Measurements from ENCODE around the gene DYNLT4.

Gene DYNLT4

DNA sequence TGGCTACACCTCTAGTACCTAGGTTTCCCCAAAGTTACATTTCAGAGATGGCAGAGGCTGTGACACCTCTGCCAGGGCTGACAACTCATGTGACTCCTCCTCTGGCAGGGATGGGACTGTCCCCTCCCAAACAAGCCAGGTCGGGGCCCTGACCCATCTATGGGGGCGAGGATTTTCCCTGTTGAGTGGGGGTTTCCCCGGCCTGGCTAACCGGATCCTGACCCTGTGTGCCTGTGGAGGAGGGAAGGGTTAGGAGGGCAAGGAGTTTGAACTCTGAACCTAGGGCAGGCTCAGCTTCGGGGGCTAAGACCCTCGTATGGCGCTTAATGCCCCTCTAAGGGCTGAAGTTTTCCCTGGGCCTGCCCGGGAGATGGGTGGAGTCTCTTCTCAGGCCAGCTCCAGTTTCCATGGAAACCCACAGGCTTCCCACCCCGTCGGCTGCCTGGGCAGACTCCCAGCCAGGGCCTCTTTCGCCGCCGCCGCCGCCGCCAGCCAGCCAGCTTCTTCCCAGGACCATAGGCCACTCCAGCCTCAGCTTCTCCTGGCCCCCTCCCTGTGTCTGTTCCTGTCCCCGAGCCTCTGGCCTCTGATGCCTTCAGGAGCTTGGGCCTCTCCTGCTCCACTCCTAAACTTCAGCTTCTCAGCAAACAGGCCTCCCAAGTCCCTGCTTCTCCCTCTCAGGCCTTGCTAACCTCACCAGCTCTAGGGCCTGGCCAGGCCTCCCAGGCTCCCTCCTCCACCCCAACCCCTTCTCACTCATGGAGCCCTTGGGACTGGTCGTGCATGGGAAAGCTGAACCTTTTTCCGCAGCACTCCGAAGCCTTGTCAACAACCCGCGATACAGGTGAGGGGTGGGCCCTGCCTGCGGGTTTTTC, 1.1 kb upstream of the DYNLT4 start, which contains the start of gene BTBD19:
BTBD19 (plus strand) TSS at position 461 of the 875 bp plus-strand sequence; CDS start at position 759, 298 bp downstream.
- peak within 1 kb of the TSS; percentile 67 for H3K4me3 ChIP-seq (replicated peaks; ENCODE audit: low read depth, low read length)
- peak; percentile 95 for DNase-seq (ENCODE audit: low read depth)
- TF ChIP-seq, protein P1, sequence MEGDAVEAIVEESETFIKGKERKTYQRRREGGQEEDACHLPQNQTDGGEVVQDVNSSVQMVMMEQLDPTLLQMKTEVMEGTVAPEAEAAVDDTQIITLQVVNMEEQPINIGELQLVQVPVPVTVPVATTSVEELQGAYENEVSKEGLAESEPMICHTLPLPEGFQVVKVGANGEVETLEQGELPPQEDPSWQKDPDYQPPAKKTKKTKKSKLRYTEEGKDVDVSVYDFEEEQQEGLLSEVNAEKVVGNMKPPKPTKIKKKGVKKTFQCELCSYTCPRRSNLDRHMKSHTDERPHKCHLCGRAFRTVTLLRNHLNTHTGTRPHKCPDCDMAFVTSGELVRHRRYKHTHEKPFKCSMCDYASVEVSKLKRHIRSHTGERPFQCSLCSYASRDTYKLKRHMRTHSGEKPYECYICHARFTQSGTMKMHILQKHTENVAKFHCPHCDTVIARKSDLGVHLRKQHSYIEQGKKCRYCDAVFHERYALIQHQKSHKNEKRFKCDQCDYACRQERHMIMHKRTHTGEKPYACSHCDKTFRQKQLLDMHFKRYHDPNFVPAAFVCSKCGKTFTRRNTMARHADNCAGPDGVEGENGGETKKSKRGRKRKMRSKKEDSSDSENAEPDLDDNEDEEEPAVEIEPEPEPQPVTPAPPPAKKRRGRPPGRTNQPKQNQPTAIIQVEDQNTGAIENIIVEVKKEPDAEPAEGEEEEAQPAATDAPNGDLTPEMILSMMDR (IDR thresholded peaks at IDR 0.05; ENCODE audit: low read length, missing control alignments), result no peak

DNA sequence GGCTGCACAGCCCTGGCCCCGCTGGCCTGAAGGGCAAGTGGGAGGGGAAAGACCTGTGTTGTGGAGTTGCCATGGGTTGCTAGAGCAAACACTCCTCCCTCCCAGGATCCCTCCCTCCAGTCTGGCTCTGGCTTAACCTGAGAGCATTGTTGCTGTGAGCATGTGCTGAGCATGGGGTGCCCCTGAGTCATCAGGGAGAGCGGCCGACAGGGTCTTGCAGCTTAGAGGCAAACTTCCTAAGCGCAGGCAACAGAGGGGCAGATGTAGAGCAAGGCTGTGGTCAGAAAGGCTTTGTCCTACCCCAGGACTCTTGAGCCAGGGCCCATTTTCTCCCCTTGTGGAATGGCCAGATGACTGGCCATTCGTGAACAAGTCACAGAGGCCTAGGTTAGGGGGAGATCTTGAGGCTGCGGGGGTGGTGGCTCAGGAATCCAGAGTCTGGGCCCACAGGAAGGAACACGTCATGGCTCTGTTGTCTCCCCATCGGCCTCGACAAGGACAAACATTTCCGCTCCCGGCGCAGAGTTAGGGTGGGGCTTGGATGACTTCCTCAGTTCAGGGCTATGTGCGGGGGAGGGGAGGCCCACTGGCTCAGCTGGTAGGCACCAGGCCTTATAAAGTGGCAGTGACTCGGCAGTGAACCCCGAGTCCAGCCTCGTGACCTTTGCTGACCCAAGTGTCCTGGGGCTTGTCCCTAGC, 362 bp upstream of the DYNLT4 start:
- peak overlapping the region; percentile 67 for H3K4me3 ChIP-seq (replicated peaks; ENCODE audit: low read depth, low read length)
- DNase-seq (ENCODE audit: low read depth), result peak; percentile 100
- TF ChIP-seq, protein P1 (IDR thresholded peaks at IDR 0.05; ENCODE audit: low read length, missing control alignments), result no peak

DNA sequence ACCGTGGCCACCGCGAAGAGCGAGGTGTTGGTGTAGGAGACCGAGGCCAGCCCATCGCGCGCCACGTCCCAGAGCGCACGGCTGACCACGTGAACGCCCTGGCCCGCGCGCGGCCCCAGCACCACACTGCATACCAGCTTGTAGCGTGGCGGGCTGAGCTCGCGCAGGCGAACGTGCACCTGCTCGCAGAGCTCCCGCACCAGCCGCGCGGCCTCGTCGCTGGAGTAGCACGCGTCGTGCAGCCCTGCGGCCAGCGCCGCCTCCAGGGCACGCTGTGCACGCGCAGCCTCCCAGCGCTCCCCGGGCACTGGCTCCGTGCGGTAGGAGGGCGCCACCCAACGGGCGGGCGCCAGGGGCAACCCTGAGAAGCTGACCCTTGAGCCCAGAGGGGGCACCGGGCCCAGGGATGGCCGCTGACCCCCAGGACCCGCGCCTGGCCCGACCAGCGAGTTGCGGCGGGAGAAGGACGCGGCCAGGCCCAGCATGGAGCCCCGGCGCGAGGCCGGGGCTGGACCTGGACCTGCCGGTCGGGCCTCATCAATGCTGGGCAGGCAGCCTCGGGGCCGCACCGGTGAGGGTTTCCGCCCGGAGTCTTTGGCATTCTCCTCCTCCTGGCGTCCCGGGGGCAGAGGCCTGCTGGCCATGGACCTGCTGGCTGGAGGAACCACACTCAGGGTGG, 987 bp downstream of the DYNLT4 start:
- H3K4me3 ChIP-seq (replicated peaks; ENCODE audit: low read depth, low read length), result no peak overlapping the region
- TF ChIP-seq, protein P1 (IDR thresholded peaks at IDR 0.05; ENCODE audit: low read length, missing control alignments), result no peak
- DNase-seq (ENCODE audit: low read depth), result no peak

DNA sequence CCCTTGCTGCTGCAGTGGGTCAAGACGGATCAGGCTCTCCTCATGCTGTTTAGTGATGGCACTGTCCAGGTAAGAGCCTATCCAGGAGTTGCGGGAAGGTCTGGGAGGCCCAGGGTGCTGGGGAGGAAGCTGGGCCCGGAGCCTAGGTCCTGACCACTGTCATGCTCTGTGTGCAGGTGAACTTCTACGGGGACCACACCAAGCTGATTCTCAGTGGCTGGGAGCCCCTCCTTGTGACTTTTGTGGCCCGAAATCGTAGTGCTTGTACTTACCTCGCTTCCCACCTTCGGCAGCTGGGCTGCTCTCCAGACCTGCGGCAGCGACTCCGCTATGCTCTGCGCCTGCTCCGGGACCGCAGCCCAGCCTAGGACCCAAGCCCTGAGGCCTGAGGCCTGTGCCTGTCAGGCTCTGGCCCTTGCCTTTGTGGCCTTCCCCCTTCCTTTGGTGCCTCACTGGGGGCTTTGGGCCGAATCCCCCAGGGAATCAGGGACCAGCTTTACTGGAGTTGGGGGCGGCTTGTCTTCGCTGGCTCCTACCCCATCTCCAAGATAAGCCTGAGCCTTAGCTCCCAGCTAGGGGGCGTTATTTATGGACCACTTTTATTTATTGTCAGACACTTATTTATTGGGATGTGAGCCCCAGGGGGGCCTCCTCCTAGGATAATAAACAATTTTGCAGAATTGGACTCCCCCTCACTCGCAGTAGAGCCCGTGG, 1.7 kb downstream of the DYNLT4 start:
- H3K4me3 ChIP-seq (replicated peaks; ENCODE audit: low read depth, low read length), result no peak overlapping the region
- DNase-seq (ENCODE audit: low read depth), result no peak
- TF ChIP-seq, protein P1 (IDR thresholded peaks at IDR 0.05; ENCODE audit: low read length, missing control alignments), result no peak

DNA sequence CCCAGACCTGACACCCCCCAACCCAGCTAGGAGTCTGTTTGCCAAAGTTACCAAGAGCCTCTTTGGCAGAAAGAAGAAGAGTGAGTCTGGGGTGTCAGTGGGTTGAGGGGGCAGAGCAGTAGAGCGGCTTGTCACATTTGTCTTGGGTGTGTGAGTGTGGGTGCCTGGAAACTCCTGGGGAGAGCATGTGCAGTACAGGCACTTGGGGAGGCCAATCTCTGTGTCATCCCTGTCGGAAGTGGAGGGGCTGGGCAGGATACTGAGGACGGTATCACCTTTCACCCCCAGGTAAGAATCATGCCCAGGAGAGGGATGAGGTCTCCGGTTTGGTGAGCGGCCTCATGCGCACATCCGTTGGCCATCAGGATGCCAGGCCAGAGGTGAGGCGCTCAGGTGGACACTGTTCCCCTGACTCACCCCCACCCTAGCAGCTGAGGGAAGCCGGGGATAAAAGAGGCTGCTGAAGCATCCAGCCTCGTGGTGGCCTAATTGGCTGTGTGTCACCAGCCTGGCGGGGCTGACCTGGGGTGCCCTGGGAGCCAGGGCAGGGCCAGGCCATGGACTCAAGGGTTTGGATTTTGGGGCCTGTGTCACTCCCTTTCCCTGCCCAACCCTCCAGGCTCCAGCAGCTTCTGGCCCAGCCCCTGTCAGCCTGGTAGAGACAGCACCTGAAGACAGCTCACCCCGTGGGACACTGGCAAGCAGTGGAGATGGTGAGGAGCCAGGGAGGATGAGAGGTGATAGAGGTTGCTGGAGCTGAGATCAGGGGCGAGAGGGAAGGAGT, 3.6 kb downstream of the DYNLT4 start:
- H3K4me3 ChIP-seq (replicated peaks; ENCODE audit: low read depth, low read length), result peak overlapping the region; percentile 87
- TF ChIP-seq, protein P1 (IDR thresholded peaks at IDR 0.05; ENCODE audit: low read length, missing control alignments), result no peak
- DNase-seq (ENCODE audit: low read depth), result no peak

DNA sequence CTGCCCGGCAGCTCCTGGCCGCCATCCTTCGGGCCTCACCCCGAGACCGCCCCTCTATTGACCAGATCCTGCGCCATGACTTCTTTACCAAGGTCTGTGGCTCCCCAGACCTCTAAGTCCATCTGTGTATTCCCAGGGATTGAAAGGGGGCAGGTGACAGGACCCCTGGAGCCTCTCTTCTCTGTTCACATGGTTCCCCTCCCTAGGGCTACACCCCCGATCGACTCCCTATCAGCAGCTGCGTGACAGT, 4.2 kb downstream of the DYNLT4 start:
- no peak for DNase-seq (ENCODE audit: low read depth)
- H3K4me3 ChIP-seq (replicated peaks; ENCODE audit: low read depth, low read length), result peak overlapping the region; percentile 87
- TF ChIP-seq, protein P1 (IDR thresholded peaks at IDR 0.05; ENCODE audit: low read length, missing control alignments), result no peak
